Neural crest cell (in vitro differentiated cells): ENCODE measurements around the gene SENP3. TPM values are rescaled to one million over a fixed set of nuclear protein-coding genes. Genes with fewer than 3 reads are reported as not detected.

Experiments
- DNase-seq: peaks from one replicate; pipeline ENCODE4 v3.0.0; 2021; ENCODE audit warnings: low read depth, mixed read lengths, low spot score
- H3K27ac Mint-ChIP-seq: one replicate; pipeline ENCODE4 v1.8.0; 2021; ENCODE audit warnings: mild to moderate bottlenecking, mixed read lengths; ENCODE audit not compliant: unreplicated experiment
- H3K27me3 Mint-ChIP-seq: 2 replicates; pipeline ENCODE4 v1.8.0; 2021; ENCODE audit warnings: low read depth, mild to moderate bottlenecking, mixed read lengths
- H3K36me3 Mint-ChIP-seq: 2 replicates; pipeline ENCODE4 v1.8.0; 2021; ENCODE audit warnings: low read depth, mild to moderate bottlenecking, mixed read lengths
- H3K4me1 Mint-ChIP-seq: 2 replicates; pipeline ENCODE4 v1.8.0; 2021; ENCODE audit warnings: mixed read lengths
- H3K4me3 Mint-ChIP-seq: one replicate; pipeline ENCODE4 v1.8.0; 2021; ENCODE audit warnings: mild to moderate bottlenecking, mixed read lengths
- H3K9me3 Mint-ChIP-seq: 2 replicates; pipeline ENCODE4 v1.8.0; 2021; ENCODE audit warnings: mixed read lengths
- total RNA-seq: library from RNA; stranded (reverse); gene quantifications from 2 replicates; pipeline ENCODE4 v1.2.1, GENCODE V29; 2021
- TF ChIP-seq, protein P1 (sequence below): fragments of 200-600 bp; sonication (generic); conservative IDR thresholded peaks from 2 replicates; pipeline ENCODE4 v1.5.0; 2021; ENCODE audit warnings: antibody characterized with exemption, mild to moderate bottlenecking

Gene SENP3
- total RNA-seq, 1 donor from 2014 or later, result 83.7 TPM

DNA sequence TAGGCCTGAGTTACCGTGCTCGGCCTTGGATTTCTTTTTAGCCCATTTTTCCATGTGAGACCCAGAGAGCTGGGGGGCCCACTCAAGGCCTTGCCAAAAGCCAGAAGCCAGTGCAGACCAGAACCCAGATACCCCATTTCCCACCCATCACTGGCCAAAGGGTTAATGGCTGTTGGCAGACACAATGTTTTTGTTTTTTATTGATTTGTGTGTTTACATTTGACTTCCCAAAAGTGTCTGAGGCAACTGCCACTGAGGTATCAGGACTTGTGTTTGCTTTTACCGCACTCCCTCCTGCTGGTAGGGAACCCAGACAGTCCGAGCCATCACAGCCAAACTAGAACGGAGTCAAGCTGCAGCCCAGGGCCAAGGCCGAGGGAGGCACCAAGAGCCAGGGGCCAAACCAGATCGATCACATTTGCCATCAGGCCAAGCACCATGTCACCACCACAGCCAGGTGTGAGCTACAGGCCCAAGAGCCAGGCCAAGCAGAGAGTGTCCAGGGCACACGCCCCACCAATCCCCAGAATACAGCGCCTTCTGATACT lies 20.6 kb upstream of the SENP3 start:
- no peaks in the 10 kb centered on the region for H3K4me1 Mint-ChIP-seq
- H3K27me3 Mint-ChIP-seq, result peaks cover 10% of the 10 kb centered on the region
- H3K9me3 Mint-ChIP-seq, result peaks cover 7% of the 10 kb centered on the region
- TF ChIP-seq, protein P1, sequence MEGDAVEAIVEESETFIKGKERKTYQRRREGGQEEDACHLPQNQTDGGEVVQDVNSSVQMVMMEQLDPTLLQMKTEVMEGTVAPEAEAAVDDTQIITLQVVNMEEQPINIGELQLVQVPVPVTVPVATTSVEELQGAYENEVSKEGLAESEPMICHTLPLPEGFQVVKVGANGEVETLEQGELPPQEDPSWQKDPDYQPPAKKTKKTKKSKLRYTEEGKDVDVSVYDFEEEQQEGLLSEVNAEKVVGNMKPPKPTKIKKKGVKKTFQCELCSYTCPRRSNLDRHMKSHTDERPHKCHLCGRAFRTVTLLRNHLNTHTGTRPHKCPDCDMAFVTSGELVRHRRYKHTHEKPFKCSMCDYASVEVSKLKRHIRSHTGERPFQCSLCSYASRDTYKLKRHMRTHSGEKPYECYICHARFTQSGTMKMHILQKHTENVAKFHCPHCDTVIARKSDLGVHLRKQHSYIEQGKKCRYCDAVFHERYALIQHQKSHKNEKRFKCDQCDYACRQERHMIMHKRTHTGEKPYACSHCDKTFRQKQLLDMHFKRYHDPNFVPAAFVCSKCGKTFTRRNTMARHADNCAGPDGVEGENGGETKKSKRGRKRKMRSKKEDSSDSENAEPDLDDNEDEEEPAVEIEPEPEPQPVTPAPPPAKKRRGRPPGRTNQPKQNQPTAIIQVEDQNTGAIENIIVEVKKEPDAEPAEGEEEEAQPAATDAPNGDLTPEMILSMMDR, result no peak
- no peak overlapping the region for H3K27ac Mint-ChIP-seq
- no peak overlapping the region for H3K4me3 Mint-ChIP-seq
- no peak for DNase-seq
- peaks cover 3% of the 10 kb centered on the region for H3K36me3 Mint-ChIP-seq

DNA sequence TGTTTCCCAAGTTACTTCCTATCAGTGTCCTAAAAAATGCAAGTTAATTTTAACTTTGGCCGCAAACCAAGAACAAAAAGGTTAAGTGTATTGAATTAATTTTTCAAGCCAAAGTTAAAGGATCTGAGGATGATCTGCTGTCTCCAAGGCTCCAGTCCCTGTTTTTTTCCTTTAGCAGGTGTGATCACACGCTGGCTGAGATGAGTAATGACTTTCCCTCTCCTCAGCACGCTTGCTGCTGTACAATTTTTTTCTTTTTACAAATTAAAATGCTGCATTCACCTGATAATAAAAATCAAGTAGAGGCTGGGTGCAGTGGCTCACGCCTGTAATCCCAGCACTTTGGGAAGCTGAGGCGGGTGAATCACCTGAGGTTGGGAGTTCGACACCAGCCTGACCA lies 16.8 kb upstream of the SENP3 start:
- Mint-ChIP-seq H3K27ac (no peak overlapping the region), H3K27me3 (peaks cover 19% of the 10 kb centered on the region), H3K9me3 (no peaks in the 10 kb centered on the region), H3K4me3 (no peak overlapping the region), H3K36me3 (no peaks in the 10 kb centered on the region), H3K4me1 (peaks cover 11% of the 10 kb centered on the region)
- no peak for DNase-seq
- TF ChIP-seq, protein P1, result no peak

DNA sequence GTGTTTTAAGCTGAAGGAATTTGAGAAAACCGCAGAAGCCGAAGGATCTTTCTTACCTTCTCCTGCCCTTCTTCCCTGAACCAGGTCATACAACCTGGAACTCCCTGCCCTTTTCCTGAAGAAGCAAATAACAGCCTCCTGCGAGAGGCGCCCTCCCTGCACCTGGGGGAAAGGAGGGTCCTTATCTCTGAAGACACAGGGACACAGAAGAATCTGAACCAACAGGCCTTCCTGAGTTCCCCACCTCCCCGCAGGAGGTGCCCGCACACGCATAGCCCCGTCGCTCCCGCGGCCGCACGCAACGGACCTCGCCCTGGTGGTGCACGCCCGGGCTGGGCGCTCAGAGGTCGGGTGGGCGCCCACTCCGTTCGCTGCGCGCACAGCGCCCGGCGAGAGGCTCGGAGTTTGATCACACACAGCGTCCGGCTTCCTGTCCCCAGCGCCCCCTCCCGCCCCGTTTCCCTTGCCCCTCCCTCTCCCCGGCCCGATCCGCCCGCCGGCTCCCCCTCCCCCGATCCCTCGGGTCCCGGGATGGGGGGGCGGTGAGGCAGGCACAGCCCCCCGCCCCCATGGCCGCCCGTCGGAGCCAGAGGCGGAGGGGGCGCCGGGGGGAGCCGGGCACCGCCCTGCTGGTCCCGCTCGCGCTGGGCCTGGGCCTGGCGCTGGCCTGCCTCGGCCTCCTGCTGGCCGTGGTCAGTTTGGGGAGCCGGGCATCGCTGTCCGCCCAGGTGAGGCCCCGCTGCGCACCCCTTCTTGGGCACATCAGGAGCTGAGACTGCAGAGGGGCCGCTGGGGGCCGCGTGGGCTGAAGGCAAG lies 12.9 kb upstream of the SENP3 start, which contains the start of gene TNFSF12:
TSS of gene TNFSF12 (plus strand) at position 474 of the 816 bp plus-strand sequence. CDS start at position 570, 96 bp downstream.
- Mint-ChIP-seq H3K27me3 (peaks cover 11% of the 10 kb centered on the region), H3K27ac (peak within 1 kb of the TSS; percentile 32), H3K4me3 (peak within 1 kb of the TSS; percentile 81), H3K9me3 (no peaks in the 10 kb centered on the region), H3K4me1 (peaks cover 11% of the 10 kb centered on the region), H3K36me3 (no peaks in the 10 kb centered on the region)
- peak; percentile 36 for DNase-seq
- TF ChIP-seq, protein P1, result no peak

DNA sequence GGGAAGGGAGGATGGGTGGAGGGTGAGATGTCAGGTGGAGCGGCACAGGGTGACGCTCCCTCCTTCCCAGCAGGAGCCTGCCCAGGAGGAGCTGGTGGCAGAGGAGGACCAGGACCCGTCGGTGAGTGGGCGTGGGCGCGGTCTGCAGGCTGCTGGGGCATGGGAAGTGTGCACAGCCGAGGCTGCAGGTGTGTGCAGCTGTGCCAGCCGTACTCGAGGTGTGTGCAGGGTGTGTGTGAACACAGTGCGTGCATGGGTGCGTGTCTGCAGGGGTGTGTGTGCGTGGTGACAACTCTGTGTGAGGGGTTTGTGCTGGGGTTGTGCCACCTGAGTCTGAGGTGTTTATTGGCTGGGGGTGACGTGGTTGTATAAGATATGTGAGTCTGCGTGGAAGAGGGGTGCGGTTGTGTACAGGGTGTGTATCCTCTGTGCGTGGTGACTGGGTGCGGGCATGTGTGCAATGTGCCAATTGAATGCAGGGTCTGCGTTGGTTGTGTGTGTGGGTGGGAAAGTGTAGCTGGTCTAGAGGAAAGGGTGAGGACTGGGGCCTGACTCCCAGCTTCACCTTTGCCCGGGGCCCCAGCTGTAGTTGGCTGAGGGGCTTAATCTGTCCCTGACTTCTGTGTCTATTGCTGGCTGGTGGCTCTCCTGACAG lies 12.2 kb upstream of the SENP3 start:
- Mint-ChIP-seq H3K4me3 (peak overlapping the region; percentile 70), H3K4me1 (peaks cover 11% of the 10 kb centered on the region), H3K9me3 (no peaks in the 10 kb centered on the region), H3K27ac (peak overlapping the region; percentile 32), H3K36me3 (no peaks in the 10 kb centered on the region), H3K27me3 (peaks cover 9% of the 10 kb centered on the region)
- TF ChIP-seq, protein P1, result no peak
- no peak for DNase-seq

DNA sequence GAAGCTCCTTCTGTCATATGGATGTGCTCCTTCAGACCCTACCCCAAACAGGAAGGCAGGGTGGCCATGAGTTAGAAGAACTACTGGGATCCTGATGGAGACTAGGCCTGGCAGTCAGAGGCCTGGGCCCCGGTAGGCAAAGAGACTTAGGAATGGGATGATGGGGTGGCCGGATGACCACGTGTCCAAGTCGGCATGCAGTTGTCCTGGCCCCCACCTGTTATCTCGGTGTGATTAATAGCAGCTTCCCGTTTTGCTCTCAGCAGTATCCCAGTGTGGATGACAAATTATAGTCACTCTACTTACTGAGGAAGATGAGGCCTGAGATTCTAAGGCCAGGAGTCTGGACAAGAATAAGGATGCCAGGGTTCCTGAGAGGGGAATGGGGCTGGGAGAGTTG lies 11.4 kb upstream of the SENP3 start:
- Mint-ChIP-seq H3K36me3 (no peaks in the 10 kb centered on the region), H3K4me3 (peak overlapping the region; percentile 70), H3K27ac (no peak overlapping the region), H3K9me3 (no peaks in the 10 kb centered on the region), H3K4me1 (peaks cover 11% of the 10 kb centered on the region), H3K27me3 (peaks cover 9% of the 10 kb centered on the region)
- TF ChIP-seq, protein P1, result no peak
- no peak for DNase-seq
